GM08714 (cell line): ENCODE data around the gene PODXL.

Experiments
- H3K4me3 ChIP-seq: fragments of 200-500 bp; sonication (Bioruptor generic); 2 replicates; pipeline ENCODE4 v1.5.1; 2014; ENCODE audit warnings: mild to moderate bottlenecking, low read length, inconsistent platforms
- ZNF274 ChIP-seq: IDR thresholded peaks from 2 replicates; pipeline ENCODE4 v1.6.1; 2012; ENCODE audit warnings: mild to moderate bottlenecking, low read depth, low read length

The PODXL gene

GRCh38 chr7:131537571-131537978 is 18.9 kb downstream of the PODXL start:
- no peak overlapping the region for H3K4me3 ChIP-seq
- TF ChIP-seq ZNF274: no peak

DNA sequence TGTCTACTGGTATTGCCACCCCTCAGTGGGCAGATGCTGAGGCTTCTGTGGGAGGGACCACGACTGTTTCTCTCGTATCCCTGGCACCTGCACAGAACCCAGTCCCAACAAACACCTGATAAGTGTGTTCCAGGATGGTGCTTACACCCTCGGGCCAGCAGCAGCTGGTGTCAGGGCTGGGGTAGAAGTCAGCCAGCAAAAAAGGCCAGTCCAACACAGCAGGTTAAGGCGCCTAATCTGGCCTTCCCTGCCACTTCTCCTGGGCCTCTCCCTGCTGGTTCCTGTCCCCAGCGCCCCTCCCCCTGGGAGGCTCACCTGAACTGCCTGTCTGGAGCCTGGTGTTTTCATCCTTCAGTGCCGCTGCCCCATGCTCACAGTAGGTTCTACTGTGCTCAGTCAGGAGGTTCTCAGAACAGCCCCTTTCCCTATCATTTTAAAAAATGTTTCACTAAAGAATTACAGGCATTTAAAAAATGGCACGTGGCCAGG is 20.0 kb downstream of the PODXL start:
- TF ChIP-seq ZNF274: no peak
- no peak overlapping the region for H3K4me3 ChIP-seq

DNA sequence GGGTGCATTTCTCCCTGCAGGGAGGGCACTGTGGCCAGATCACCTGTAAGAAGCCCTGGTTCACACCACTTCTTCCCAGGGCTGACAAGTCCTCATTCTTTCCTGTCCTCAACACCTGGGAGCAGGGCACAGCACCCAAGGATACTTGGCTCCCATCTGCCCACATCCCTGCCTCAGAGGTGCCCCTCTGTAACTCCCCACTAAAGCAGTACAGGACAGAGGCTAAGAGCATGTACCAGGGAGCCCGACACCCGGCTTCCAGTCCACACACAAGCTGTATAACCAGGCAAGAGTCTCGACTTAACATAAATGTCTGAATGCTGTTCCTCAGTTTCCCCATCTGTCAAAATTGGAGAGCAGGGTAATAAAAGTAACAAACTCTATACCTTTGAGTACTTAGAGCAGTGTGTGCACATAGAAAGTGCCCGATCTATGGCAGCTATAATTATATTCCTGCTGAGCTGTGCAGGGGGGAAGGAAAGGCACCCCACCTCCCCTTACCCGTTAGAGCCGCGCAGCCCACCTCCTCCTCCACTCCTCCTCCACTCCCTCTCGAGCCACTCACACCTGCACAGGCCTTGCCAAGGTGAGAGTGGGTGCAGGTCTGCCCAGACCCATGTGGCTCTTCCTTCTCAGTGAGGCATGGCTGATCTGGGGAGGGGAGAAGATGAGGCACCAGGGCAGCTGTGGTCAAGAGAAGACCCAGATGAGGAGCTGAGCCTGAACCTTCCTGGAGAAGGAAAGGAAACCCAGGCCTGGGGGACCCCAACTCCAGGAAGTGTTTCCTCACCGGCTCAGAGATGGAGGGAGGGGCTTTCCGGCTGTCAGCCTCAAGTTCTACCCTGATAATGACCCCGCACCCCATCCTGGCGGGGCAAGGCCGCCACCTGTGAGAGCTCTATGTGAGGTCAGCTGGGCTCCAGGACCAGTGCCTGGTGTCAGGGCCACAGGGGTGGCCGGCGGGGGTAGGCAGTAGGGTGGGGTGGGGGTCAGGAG is 22.6 kb downstream of the PODXL start:
- TF ChIP-seq ZNF274: no peak
- H3K4me3 ChIP-seq: no peak overlapping the region

DNA sequence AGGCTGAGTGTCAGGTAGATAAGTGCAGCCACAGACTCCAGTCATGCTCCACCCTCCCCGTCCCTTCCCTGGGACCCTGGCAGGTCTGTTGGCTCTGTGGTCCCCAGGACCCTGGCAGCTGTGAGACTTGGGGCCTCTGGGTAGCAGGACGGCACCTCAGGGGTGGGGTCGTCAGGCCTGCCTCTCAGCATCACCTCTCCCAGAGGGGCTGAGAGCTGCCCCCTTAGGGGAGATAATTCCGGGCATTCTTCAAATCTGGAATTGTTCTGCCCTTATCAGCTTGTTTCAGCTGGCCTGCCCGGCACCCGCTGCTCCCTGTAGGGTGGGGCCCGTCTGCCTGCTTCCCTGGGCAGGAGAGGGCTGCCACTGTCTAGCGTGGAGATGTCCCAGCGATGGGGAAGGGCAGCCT is 23.3 kb downstream of the PODXL start:
- no peak for TF ChIP-seq ZNF274
- H3K4me3 ChIP-seq: no peak overlapping the region

- TF ChIP-seq ZNF274: no peak
- H3K4me3 ChIP-seq: no peak overlapping the region
Measured at GRCh38 chr7:131532570-131533091, 23.8 kb downstream of the PODXL start.

GRCh38 chr7:131530137-131530536 is 26.3 kb downstream of the PODXL start:
- no peak overlapping the region for H3K4me3 ChIP-seq
- no peak for TF ChIP-seq ZNF274

GRCh38 chr7:131529617-131530016 is 26.8 kb downstream of the PODXL start:
- no peak overlapping the region for H3K4me3 ChIP-seq
- TF ChIP-seq ZNF274: no peak

- no peak overlapping the region for H3K4me3 ChIP-seq
- no peak for TF ChIP-seq ZNF274
Measured at GRCh38 chr7:131529179-131529578, 27.2 kb downstream of the PODXL start.

GRCh38 chr7:131527456-131527855 is 29.0 kb downstream of the PODXL start:
- H3K4me3 ChIP-seq: no peak overlapping the region
- no peak for TF ChIP-seq ZNF274

DNA sequence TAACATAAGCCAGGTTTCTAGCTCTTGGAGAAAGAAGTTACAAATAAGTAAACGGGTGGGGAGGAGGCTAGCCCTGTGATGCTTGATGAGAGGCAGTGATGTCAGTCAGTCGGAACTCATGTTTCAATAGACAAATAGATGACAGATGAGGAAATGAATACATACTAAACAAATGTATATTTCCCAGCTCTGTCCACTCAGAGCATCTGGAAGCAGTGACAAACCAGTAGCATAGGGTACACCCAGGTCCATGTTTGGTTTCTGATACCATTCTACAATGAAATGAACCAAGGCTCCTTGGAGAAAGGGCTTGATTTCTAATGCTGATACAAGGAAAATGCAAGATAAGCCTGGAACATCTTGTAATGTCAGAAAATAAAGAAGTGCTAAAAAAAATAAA is 30.6 kb downstream of the PODXL start:
- TF ChIP-seq ZNF274: no peak
- no peak overlapping the region for H3K4me3 ChIP-seq

- no peak for TF ChIP-seq ZNF274
Measured at GRCh38 chr7:131524703-131525102, 31.7 kb downstream of the PODXL start.

DNA sequence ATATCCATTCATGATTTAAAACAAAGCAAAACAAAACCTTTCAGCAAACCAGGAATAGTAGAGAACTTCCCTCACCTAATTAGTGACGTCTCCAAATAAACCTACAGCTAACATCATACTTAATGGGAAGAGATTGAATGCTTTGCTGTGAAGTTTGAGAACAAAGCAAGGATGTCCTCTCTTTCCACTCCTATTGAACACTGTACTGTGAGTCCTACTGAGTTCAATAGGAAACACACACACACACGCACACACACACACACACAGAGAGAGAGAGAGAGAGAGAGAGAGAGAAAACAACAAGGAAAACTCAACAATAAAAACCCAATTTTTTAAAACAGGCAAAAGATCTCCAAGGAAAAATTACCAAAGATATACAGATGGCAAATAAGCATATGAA is 32.3 kb downstream of the PODXL start:
- TF ChIP-seq ZNF274: no peak
- no peak overlapping the region for H3K4me3 ChIP-seq

More at GRCh38 chr7:131524703-131525102, 31.7 kb downstream of the PODXL start:
- no peak overlapping the region for H3K4me3 ChIP-seq

DNA sequence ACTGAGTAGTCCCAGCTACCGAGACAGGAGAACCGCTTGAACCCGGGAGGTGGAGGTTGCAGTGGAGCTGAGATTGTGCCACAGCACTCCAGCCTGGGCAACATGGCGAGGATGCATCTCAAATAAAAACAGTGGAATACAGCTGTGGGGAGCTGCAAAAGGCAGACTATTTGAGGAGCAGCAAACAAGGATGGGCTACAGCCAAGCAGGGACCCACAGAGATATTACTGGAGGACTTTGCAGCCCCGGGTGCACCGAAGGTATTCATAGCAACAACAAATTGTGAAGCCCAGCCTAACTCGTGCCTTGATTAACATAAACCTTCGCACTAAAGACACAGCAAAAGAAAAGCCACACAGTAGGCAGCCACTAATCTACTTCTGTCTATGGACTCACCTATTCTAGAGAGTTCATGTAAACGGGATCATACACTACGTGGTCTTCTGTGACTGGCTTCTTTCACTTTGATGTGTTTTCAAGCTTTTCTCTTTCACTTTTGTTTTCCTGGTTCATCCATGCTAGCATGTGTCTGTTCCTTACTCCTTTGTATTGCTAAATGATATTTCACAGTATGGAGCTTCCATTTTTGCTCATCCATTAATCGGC is 34.0 kb downstream of the PODXL start:
- no peak for TF ChIP-seq ZNF274
- no peak overlapping the region for H3K4me3 ChIP-seq

DNA sequence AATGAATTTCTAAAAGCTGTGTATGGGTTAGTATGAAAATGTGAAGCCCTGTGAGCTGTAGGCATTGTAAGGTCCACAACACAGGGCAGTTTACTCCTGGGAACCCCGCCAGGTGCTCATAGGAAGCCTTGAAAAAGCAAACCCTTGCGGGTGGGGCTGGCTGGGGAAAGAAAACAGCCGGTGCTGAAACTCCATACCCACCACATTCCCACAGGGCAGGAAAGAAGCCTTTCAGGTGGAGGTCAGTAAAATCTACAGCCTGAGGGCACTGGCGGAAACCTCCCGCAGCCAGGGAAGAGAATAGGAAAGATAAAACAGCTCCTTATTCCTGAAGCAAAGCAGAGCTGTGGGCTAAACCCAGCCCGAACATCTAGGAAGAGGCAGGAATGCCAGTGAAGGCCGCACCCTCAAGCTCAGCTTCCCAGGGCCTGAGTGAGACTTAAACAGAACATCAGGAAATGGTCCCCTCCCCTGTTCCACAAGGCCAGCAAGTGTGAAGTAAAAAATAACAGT is 34.7 kb downstream of the PODXL start:
- TF ChIP-seq ZNF274: no peak
- no peak overlapping the region for H3K4me3 ChIP-seq

- no peak overlapping the region for H3K4me3 ChIP-seq
- TF ChIP-seq ZNF274: no peak
Measured at GRCh38 chr7:131518626-131519025, 37.8 kb downstream of the PODXL start.
